B cell (primary cell): ENCODE results near the gene FARP1. TPM values are rescaled to one million over a fixed set of nuclear protein-coding genes. Genes with fewer than 3 reads are reported as not detected.

Experiments
- ATAC-seq: fragments of 200-7000 bp; cut with Tn5 transposase; one replicate; pipeline ENCODE4 v1.10.0; 2021; ENCODE audit warnings: low read depth, mild to moderate bottlenecking, moderate number of reproducible peaks, moderate library complexity
- CTCF ChIA-PET: fragments of 350-600 bp; sonication (Branson Sonifier 250); formaldehyde crosslinking; loops from one replicate; lab custom pipeline; 2021; ENCODE audit warnings: antibody characterized with exemption, inconsistent platforms; lab: Charles Lee
- POLR2A ChIA-PET: fragments of 350-600 bp; sonication (Branson Sonifier 250); formaldehyde crosslinking; loops from one replicate; lab custom pipeline; 2021; ENCODE audit warnings: antibody characterized with exemption; lab: Charles Lee
- DNase-seq: peaks from one replicate; pipeline ENCODE4 v3.0.0; 2013
- H2AFZ ChIP-seq: 2 replicates; pipeline ENCODE4 v1.6.1; 2012; ENCODE audit warnings: mild to moderate bottlenecking, low read depth, low read length; ENCODE audit not compliant: insufficient read depth, poor library complexity, severe bottlenecking
- H3K27ac ChIP-seq, 2 donors: 1 replicate in 1 of 2; 2 replicates in 1 of 2; pipeline ENCODE4 v1.5.1; 2012 to 2013; ENCODE audit warnings: low read length in 2 of 2, mild to moderate bottlenecking in 2 of 2, moderate library complexity in 1 of 2
- H3K27me3 ChIP-seq, 4 experiments: fragments of 200-600 bp in 1 of 4; sonication (generic) in 1 of 4; replicated peaks in 1 of 4; 1 replicate in 2 of 4; 2 replicates in 2 of 4; pipeline versions ENCODE4 v1.6.1 to v1.7.0; 2013 to 2016; ENCODE audit warnings: low read length in 3 of 4, mild to moderate bottlenecking in 2 of 4, mixed read lengths in 1 of 4, moderate library complexity in 1 of 4; ENCODE audit not compliant: insufficient read depth in 4 of 4, control insufficient read depth in 3 of 4; ENCODE audit errors: control extremely low read depth in 1 of 4
- H3K36me3 ChIP-seq, 2 experiments: replicated peaks in 1 of 2; 1 replicate in 1 of 2; 2 replicates in 1 of 2; pipeline versions ENCODE4 v1.6.1 to v1.7.1; 2013; ENCODE audit warnings: low read length in 1 of 2; ENCODE audit not compliant: insufficient read depth in 2 of 2, control insufficient read depth in 1 of 2; ENCODE audit errors: control extremely low read depth in 1 of 2, extremely low read depth in 1 of 2
- H3K4me1 ChIP-seq, 2 donors: fragments of 200-600 bp in 1 of 2; sonication (generic) in 1 of 2; 1 replicate in 1 of 2; 2 replicates in 1 of 2; pipeline versions ENCODE4 v1.5.1 to v1.6.1; 2013 to 2017; ENCODE audit warnings: low read length in 2 of 2; ENCODE audit not compliant: control insufficient read depth in 2 of 2, insufficient read depth in 2 of 2
- H3K4me2 ChIP-seq: replicated peaks from 2 replicates; pipeline ENCODE3; 2012; ENCODE audit warnings: mild to moderate bottlenecking, low read depth, low read length; ENCODE audit not compliant: poor library complexity, severe bottlenecking
- H3K4me3 ChIP-seq, 5 experiments: fragments of 200-600 bp in 1 of 5; sonication (generic) in 1 of 5; 1 replicate in 3 of 5; 2 replicates in 2 of 5; pipeline versions ENCODE4 v1.5.1 to v1.7.0; 2011 to 2016; ENCODE audit warnings: low read length in 4 of 5, mild to moderate bottlenecking in 4 of 5, low read depth in 2 of 5, control low read depth in 1 of 5, moderate library complexity in 1 of 5; ENCODE audit not compliant: insufficient read depth in 1 of 5; ENCODE audit errors: control extremely low read depth in 1 of 5, extremely low read depth in 1 of 5
- H3K79me2 ChIP-seq: fragments of 200-600 bp; sonication (generic); one replicate; pipeline ENCODE4 v1.6.0; 2016; ENCODE audit warnings: low read length; ENCODE audit not compliant: control insufficient read depth, insufficient read depth
- H3K9ac ChIP-seq: fragments of 200-600 bp; sonication (generic); 2 replicates; pipeline ENCODE4 v1.6.1; 2017; ENCODE audit warnings: mild to moderate bottlenecking, low read length, moderate library complexity
- H3K9me3 ChIP-seq, 3 donors: one replicate each; pipeline versions ENCODE4 v1.6.1 to v1.7.1; 2013; ENCODE audit warnings: low read length in 2 of 3; ENCODE audit not compliant: control insufficient read depth in 2 of 3, insufficient read depth in 1 of 3; ENCODE audit errors: control extremely low read depth in 1 of 3
- H4K20me1 ChIP-seq: 2 replicates; pipeline ENCODE4 v1.6.0; 2012; ENCODE audit warnings: mild to moderate bottlenecking, low read length; ENCODE audit not compliant: insufficient read depth, control insufficient read depth, poor library complexity, severe bottlenecking
- H3K27ac Mint-ChIP-seq: one replicate; pipeline ENCODE4 v1.8.0; 2021; ENCODE audit warnings: mixed read lengths
- H3K27me3 Mint-ChIP-seq: one replicate; pipeline ENCODE4 v1.8.0; 2021; ENCODE audit warnings: mixed read lengths
- H3K4me1 Mint-ChIP-seq: one replicate; pipeline ENCODE4 v1.8.0; 2021; ENCODE audit warnings: mixed read lengths
- H3K4me3 Mint-ChIP-seq: one replicate; pipeline ENCODE4 v1.8.0; 2021; ENCODE audit warnings: mixed read lengths
- H3K9me3 Mint-ChIP-seq: one replicate; pipeline ENCODE4 v1.8.0; 2022; ENCODE audit warnings: mixed read lengths; ENCODE audit not compliant: insufficient read depth
- CTCF ChIP-seq: fragments of 200-600 bp; IDR thresholded peaks from one replicate; pipeline ENCODE4 v1.8.0; 2022; ENCODE audit warnings: antibody characterized with exemption, mild to moderate bottlenecking
- EZH2 ChIP-seq: IDR thresholded peaks from 2 replicates; pipeline ENCODE4 v1.6.1; 2012; ENCODE audit warnings: borderline replicate concordance, low read depth, mild to moderate bottlenecking, moderate library complexity, low read length; ENCODE audit not compliant: insufficient read depth, poor library complexity, severe bottlenecking
- WGBS: methylation state at CpG from one replicate; pipeline ENCODE4 v1.1.5; 2013; ENCODE audit warnings: missing lambda C conversion rate; ENCODE audit not compliant: insufficient coverage; 5-methylcytosine and 5-hydroxymethylcytosine counted together
- intact Hi-C: fragments of 100-400 bp; cut with micrococcal nuclease; formaldehyde crosslinking; loops from one replicate; pipeline ENCODE4 v1.10.0; 2022
- polyA plus RNA-seq: library from polyadenylated mRNA; depleted of rRNA; stranded (reverse); fragments of >200 nt; gene quantifications from 2 replicates; pipeline ENCODE4 v1.2.3, GENCODE V29; 2012
- total RNA-seq, 2 donors: library from RNA; stranded (reverse); fragments of 120-200 nt in 1 of 2; gene quantifications; 1 replicate in 1 of 2; 2 replicates in 1 of 2; pipeline versions ENCODE4 v1.2.3 to v1.2.4, GENCODE V29; 2013 to 2022

FARP1 gene
- total and polyA plus RNA-seq, 2 donors (not counting 1 experiment from before 2014, with no cell fraction given): 0.15 to 1.5 TPM

- ATAC-seq (no peak), DNase-seq (no peak)
- Histone ChIP-seq H3K4me2 (no peak overlapping the region), H3K9me3 (no peaks in the 10 kb centered on the region), H3K27me3 (no peaks in the 10 kb centered on the region), H4K20me1 (no peaks in the 10 kb centered on the region), H3K79me2 (no peaks in the 10 kb centered on the region), H3K4me3 (no peak overlapping the region), H2AFZ (no peak overlapping the region), H3K27ac (no peak overlapping the region), H3K36me3 (no peaks in the 10 kb centered on the region), H3K9ac (no peak overlapping the region), H3K4me1 (no peaks in the 10 kb centered on the region)
- ChIA-PET CTCF (no interaction called here), POLR2A (no interaction called here)
- 54% methylated on average over 3 of the region's 7 CpGs for WGBS
- intact Hi-C loops: no loop called here
- TF ChIP-seq CTCF (no peak), EZH2 (no peak)
- H3K27ac Mint-ChIP-seq: no peak overlapping the region
- H3K9me3 Mint-ChIP-seq: no peaks in the 10 kb centered on the region
- H3K4me3 Mint-ChIP-seq: no peak overlapping the region
- no peaks in the 10 kb centered on the region for H3K4me1 Mint-ChIP-seq
- H3K27me3 Mint-ChIP-seq: peaks cover 7% of the 10 kb centered on the region
These were observed 73.9 kb downstream of the FARP1 start for GRCh38 chr13:98216711-98217285.

GRCh38 chr13:98217597-98217996 lies 74.7 kb downstream of the FARP1 start:
- Histone ChIP-seq H3K4me1 (no peaks in the 10 kb centered on the region), H3K9ac (no peak overlapping the region), H2AFZ (no peak overlapping the region), H3K27ac (no peak overlapping the region), H3K36me3 (no peaks in the 10 kb centered on the region), H3K79me2 (no peaks in the 10 kb centered on the region), H3K4me2 (no peak overlapping the region), H3K27me3 (no peaks in the 10 kb centered on the region), H4K20me1 (no peaks in the 10 kb centered on the region), H3K9me3 (no peaks in the 10 kb centered on the region), H3K4me3 (no peak overlapping the region)
- ATAC-seq (no peak), DNase-seq (no peak)
- H3K27me3 Mint-ChIP-seq: peaks cover 7% of the 10 kb centered on the region
- no peaks in the 10 kb centered on the region for H3K9me3 Mint-ChIP-seq
- H3K27ac Mint-ChIP-seq: no peak overlapping the region
- WGBS: 93% methylated on average over 12 of the region's 12 CpGs
- no peak overlapping the region for H3K4me3 Mint-ChIP-seq
- ChIA-PET CTCF (no interaction called here), POLR2A (no interaction called here)
- TF ChIP-seq EZH2 (no peak), CTCF (no peak)
- intact Hi-C loops: no loop called here
- H3K4me1 Mint-ChIP-seq: no peaks in the 10 kb centered on the region
